Vagina (tissue), 2 donors: ENCODE results near the gene SLC19A3. TPM values are rescaled to one million over a fixed set of nuclear protein-coding genes. Genes with fewer than 3 reads are reported as not detected.

Experiments used
- DNase-seq, 2 donors: peaks; one replicate each; pipeline ENCODE4 v3.0.0-alpha.2; 2017; ENCODE audit errors: extremely low spot score in 2 of 2
- H3K27ac ChIP-seq: fragments of 200-600 bp; sonication (generic); one replicate; pipeline ENCODE4 v1.5.1; 2019
- H3K27me3 ChIP-seq: fragments of 200-600 bp; sonication (generic); one replicate; pipeline ENCODE4 v1.5.1; 2019
- H3K36me3 ChIP-seq, 2 donors: fragments of 200-600 bp; sonication (generic); one replicate each; pipeline ENCODE4 v1.5.1; 2017 to 2019
- H3K4me1 ChIP-seq: fragments of 200-600 bp; sonication (generic); one replicate; pipeline ENCODE4 v1.5.1; 2019
- H3K4me3 ChIP-seq, 2 donors: fragments of 200-600 bp; sonication (generic); 1 replicate in 1 of 2; 2 replicates in 1 of 2; pipeline ENCODE4 v1.5.1; 2016 to 2019
- H3K9me3 ChIP-seq: fragments of 200-600 bp; sonication (generic); one replicate; pipeline ENCODE4 v1.5.1; 2019
- CTCF ChIP-seq, 3 experiments: fragments of 450-650 bp in 2 of 3; fragments of 200-600 bp in 1 of 3; sonication (generic) in 1 of 3; IDR thresholded peaks; one replicate each; pipeline ENCODE4 v1.5.1; 2017 to 2019; ENCODE audit warnings: antibody characterized with exemption in 3 of 3, mild to moderate bottlenecking in 2 of 3, moderate library complexity in 2 of 3
- POLR2A ChIP-seq, 2 donors: fragments of 450-650 bp; IDR thresholded peaks; one replicate each; pipeline ENCODE4 v1.6.1; 2017; ENCODE audit warnings: antibody characterized with exemption in 2 of 2, mild to moderate bottlenecking in 2 of 2, moderate library complexity in 2 of 2
- POLR2AphosphoS5 ChIP-seq, 2 donors: sonication (generic); formaldehyde crosslinking; IDR thresholded peaks; one replicate each; pipeline ENCODE4 v1.9.0; 2017; ENCODE audit warnings: antibody characterized with exemption in 2 of 2, mild to moderate bottlenecking in 2 of 2, low read depth in 1 of 2; ENCODE audit not compliant: insufficient read depth in 1 of 2
- intact Hi-C: fragments of 100-400 bp; cut with DNase I; formaldehyde crosslinking; loops from one replicate; pipeline ENCODE4 v1.15.1; 2023
- small RNA-seq: library from RNA; depleted of rRNA; stranded (forward); fragments of <200 nt; gene quantifications from one replicate; pipeline ENCODE3, GENCODE V24; 2016
- total RNA-seq: library from RNA; depleted of rRNA; stranded (reverse); fragments of >200 nt; gene quantifications from one replicate; pipeline ENCODE4 v1.2.3, GENCODE V29; 2016

SLC19A3 gene
- total RNA-seq, 1 donor from 2014 or later: 7.4 TPM

GRCh38 chr2:227634201-227634600 lies 83.6 kb downstream of the SLC19A3 start:
- no peaks in the 10 kb centered on the region for H3K4me1 ChIP-seq
- no peaks in the 10 kb centered on the region for H3K27me3 ChIP-seq
- H3K36me3 ChIP-seq: no peaks in the 10 kb centered on the region
- H3K4me3 ChIP-seq: no peak overlapping the region
- intact Hi-C loops: no loop called here
- no peak for DNase-seq
- no peak overlapping the region for H3K27ac ChIP-seq
- TF ChIP-seq POLR2AphosphoS5 (IDR thresholded peaks at IDR 0.05; ENCODE audit: insufficient read depth in 1 of 2, low read depth in 1 of 2): no peak
- TF ChIP-seq CTCF (IDR thresholded peaks at IDR 0.05): no peak
- no peak for TF ChIP-seq POLR2A (IDR thresholded peaks at IDR 0.05)
- no peaks in the 10 kb centered on the region for H3K9me3 ChIP-seq

Small RNA genes within 50 kb of the gene (small RNA-seq; reads per million reads assigned to genes)
- not detected for gene RNA5SP121

Other genes starting within 250 kb of the SLC19A3 start
- 53.3 TPM for gene AGFG1, start 245.9 kb downstream of the SLC19A3 start, total RNA-seq
- not detected for gene SCYGR2, start 119.1 kb downstream of the SLC19A3 start, total RNA-seq
- gene SCYGR3, start 103.2 kb downstream of the SLC19A3 start, total RNA-seq: not detected
- not detected for gene SCYGR4, start 100.5 kb downstream of the SLC19A3 start, total RNA-seq
- not detected for gene SCYGR5, start 51.2 kb downstream of the SLC19A3 start, total RNA-seq
- gene SCYGR6, start 6.7 kb upstream of the SLC19A3 start, total RNA-seq: not detected
- gene SCYGR7, start 10.3 kb upstream of the SLC19A3 start, total RNA-seq: not detected
- gene SCYGR8, start 27.9 kb upstream of the SLC19A3 start, total RNA-seq: not detected
- not detected for gene CCL20, start 95.8 kb upstream of the SLC19A3 start, total RNA-seq
- not detected for gene DAW1, start 153.6 kb upstream of the SLC19A3 start, total RNA-seq